A673 (cell line): ENCODE measurements around the gene PRDM16. TPM values are rescaled to one million over a fixed set of nuclear protein-coding genes. Genes with fewer than 3 reads are reported as not detected.

ENCODE experiments used
- BruUV-seq: library from RNA; stranded (reverse); fragments of 400-500 nt; replicated peaks from 2 replicates; lab custom pipeline; 2021; lab: Mats Ljungman, UMichigan
- CTCF ChIA-PET: fragments of 300-600 bp; sonication (Branson Sonifier 250); formaldehyde crosslinking; loops from one replicate; lab custom pipeline; 2022; ENCODE audit warnings: antibody characterized with exemption; lab: Charles Lee
- POLR2A ChIA-PET: fragments of 300-600 bp; sonication (Branson Sonifier 250); formaldehyde crosslinking; loops from one replicate; lab custom pipeline; 2022; ENCODE audit warnings: antibody characterized with exemption; ENCODE audit not compliant: low non-redundant PET; lab: Charles Lee
- DNase-seq: peaks from one replicate; pipeline ENCODE4 v3.0.0-alpha.2; 2015; ENCODE audit warnings: low spot score
- H3K27ac ChIP-seq: fragments of 200-600 bp; sonication (generic); 2 replicates; pipeline ENCODE4 v1.5.1; 2016; ENCODE audit warnings: mixed run types, low read depth, mild to moderate bottlenecking, mixed read lengths, antibody characterized with exemption, low read length; ENCODE audit not compliant: poor library complexity, severe bottlenecking
- H3K27me3 ChIP-seq: fragments of 200-600 bp; sonication (generic); replicated peaks from 2 replicates; pipeline ENCODE4 v1.6.1; 2017; ENCODE audit warnings: mixed run types, low read depth, mild to moderate bottlenecking, mixed read lengths, antibody characterized with exemption, low read length; ENCODE audit not compliant: insufficient read depth, poor library complexity
- H3K36me3 ChIP-seq: fragments of 200-600 bp; sonication (generic); 2 replicates; pipeline ENCODE4 v1.6.1; 2016; ENCODE audit warnings: mixed run types, mild to moderate bottlenecking, mixed read lengths, antibody characterized with exemption, low read length; ENCODE audit not compliant: insufficient read depth, poor library complexity, severe bottlenecking
- H3K4me1 ChIP-seq: fragments of 200-600 bp; sonication (generic); 2 replicates; pipeline ENCODE4 v1.6.1; 2017; ENCODE audit warnings: mixed run types, mild to moderate bottlenecking, mixed read lengths, antibody characterized with exemption, low read length; ENCODE audit not compliant: insufficient read depth, poor library complexity, severe bottlenecking
- H3K4me3 ChIP-seq: fragments of 200-600 bp; sonication (generic); 2 replicates; pipeline ENCODE4 v1.5.1; 2016; ENCODE audit warnings: low read depth, mixed run types, mild to moderate bottlenecking, mixed read lengths, low read length; ENCODE audit not compliant: poor library complexity, severe bottlenecking
- H3K9me3 ChIP-seq: fragments of 200-600 bp; sonication (generic); 2 replicates; pipeline ENCODE4 v1.6.1; 2016; ENCODE audit warnings: mixed run types, low read depth, mild to moderate bottlenecking, mixed read lengths, antibody characterized with exemption, low read length; ENCODE audit not compliant: poor library complexity, severe bottlenecking
- EZH2 ChIP-seq: fragments of 200-600 bp; sonication (generic); IDR thresholded peaks from 2 replicates; pipeline ENCODE4 v1.6.1; 2017; ENCODE audit warnings: borderline replicate concordance, low read depth, mild to moderate bottlenecking, mixed read lengths, antibody characterized with exemption, low read length; ENCODE audit not compliant: poor library complexity, severe bottlenecking
- intact Hi-C: fragments of 100-400 bp; cut with micrococcal nuclease; formaldehyde crosslinking; loops from one replicate; pipeline ENCODE4 v1.10.0; 2022; ENCODE audit not compliant: unreplicated experiment
- total RNA-seq: library from RNA; stranded (reverse); gene quantifications from 2 replicates; pipeline ENCODE4 v1.2.3, GENCODE V29; 2021
- TF ChIP-seq, protein P1 (sequence below): fragments of 300-800, 200-600 bp; sonication (generic); conservative IDR thresholded peaks from 2 replicates; pipeline ENCODE4 v1.5.1; 2017; ENCODE audit warnings: low read depth, mild to moderate bottlenecking, antibody characterized with exemption, low read length, moderate library complexity, mixed read lengths

The PRDM16 gene
- total RNA-seq, 1 experiment from 2014 or later = 0.49 TPM

DNA sequence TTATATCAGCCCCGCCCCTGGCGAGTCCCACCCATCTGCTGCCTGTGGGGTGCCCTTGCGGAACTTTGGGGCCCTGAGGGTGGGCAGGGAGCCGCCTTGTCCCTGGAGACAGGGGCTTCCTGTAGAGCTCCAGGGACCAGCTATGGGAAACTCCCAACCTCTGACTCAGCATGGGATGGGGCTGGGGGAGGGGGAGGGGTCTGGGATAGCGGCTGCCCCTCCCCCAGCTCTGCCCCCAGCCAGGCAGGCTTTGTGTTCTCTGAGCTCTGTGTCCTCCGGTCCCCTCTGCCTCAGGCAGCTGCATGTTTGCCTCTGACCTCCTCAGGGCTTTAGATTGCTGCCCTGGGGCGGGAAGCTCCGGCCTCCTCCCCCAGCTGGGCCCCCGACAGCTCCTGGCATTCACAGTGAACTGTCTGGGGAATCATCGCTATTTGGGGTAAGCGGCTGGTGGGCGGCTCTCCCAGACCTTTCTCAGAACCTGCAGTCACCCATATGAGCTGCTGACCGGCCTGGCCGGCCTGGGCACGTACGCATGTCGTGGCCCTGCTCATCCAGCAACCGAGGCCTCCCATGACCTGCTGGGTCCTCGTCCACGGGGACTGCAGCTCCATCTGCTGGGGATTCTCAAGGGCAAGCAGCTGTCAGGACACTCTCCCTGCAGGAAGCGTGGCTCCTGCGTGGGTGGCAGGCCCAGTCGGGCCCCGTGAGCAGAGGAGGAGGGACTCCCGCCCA lies 402.5 kb downstream of the PRDM16 start:
- intact Hi-C loops = no loop called here
- BruUV-seq = no TSS peak
- CTCF ChIA-PET = interaction anchor here (0.7 to 3.2 kb wide), 3 partner anchors 18 to 147 kb away, joined by 5 to 27 read pairs (median 5); no protein-coding TSS in a partner anchor
- Histone ChIP-seq H3K27me3 (no peaks in the 10 kb centered on the region), H3K9me3 (no peaks in the 10 kb centered on the region), H3K36me3 (no peaks in the 10 kb centered on the region), H3K4me1 (peaks cover 37% of the 10 kb centered on the region), H3K27ac (peak overlapping the region; percentile 80), H3K4me3 (peak overlapping the region; percentile 22)
- DNase-seq = peak; percentile 78
- POLR2A ChIA-PET = no interaction called here
- TF ChIP-seq, protein P1, sequence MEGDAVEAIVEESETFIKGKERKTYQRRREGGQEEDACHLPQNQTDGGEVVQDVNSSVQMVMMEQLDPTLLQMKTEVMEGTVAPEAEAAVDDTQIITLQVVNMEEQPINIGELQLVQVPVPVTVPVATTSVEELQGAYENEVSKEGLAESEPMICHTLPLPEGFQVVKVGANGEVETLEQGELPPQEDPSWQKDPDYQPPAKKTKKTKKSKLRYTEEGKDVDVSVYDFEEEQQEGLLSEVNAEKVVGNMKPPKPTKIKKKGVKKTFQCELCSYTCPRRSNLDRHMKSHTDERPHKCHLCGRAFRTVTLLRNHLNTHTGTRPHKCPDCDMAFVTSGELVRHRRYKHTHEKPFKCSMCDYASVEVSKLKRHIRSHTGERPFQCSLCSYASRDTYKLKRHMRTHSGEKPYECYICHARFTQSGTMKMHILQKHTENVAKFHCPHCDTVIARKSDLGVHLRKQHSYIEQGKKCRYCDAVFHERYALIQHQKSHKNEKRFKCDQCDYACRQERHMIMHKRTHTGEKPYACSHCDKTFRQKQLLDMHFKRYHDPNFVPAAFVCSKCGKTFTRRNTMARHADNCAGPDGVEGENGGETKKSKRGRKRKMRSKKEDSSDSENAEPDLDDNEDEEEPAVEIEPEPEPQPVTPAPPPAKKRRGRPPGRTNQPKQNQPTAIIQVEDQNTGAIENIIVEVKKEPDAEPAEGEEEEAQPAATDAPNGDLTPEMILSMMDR = peak; percentile 62
- no peak for TF ChIP-seq EZH2

DNA sequence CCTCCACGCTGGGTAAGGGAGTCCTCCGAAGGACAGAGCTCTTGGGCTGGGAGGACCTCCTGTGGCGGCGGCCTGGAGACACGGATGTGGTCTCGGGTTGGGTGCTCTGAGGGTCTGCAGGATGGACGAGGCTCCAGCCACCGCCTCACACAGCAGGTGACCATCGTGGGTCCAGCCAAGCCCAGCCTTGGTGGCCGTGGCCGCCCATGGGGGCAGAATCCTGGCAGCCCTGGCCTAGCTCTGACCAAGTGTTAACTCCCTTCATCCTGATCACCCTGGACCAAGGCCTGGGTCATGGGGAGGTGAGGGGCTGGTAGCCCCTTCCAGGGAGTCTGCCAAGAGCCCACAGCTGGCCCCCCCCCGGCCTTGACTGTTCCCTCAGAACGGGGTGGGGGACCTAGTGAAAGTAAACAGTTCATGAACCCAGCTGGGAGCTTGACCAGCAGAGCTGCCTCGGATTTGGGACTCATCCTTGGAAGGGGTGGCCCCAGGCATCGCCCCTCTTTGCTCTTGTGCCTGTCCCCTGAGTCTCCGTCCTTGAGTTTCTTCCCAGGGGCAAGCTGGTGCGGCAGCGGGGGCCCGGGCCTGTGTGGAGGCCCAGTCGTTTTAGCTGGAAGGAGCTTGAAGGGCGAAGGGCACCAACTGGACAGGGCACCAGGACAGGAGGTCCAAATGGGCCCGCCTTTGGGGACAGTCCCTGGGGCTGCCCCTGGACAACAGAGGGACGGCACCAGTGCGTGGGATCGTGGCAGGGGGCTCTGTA lies 403.3 kb downstream of the PRDM16 start:
- POLR2A ChIA-PET = no interaction called here

DNA sequence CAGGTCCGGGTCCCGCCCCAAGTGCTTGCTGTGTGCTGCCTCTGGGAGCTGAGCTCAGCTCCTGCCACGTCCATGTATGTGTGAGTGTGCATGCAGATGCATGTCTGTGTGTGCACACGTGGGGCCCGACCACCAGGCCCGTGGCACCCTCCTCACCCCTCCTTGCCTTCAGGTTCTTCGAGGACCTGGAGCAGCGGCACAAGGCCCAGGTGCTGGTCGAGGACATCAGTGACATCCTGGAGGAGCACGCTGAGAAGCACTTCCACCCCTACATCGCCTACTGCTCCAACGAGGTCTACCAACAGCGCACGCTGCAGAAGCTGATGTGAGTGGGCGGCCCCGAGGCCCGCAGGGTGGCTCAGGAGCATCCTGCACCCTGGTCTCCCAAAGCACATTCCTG lies 403.9 kb downstream of the PRDM16 start:
- ChIA-PET POLR2A (no interaction called here), CTCF (interaction anchor here (0.6 to 3.2 kb wide), 2 partner anchors 20 to 120 kb away, joined by 3 to 27 read pairs; no protein-coding TSS in a partner anchor)
- H3K27me3 ChIP-seq = no peaks in the 10 kb centered on the region
- intact Hi-C loops = no loop called here
- peaks cover 37% of the 10 kb centered on the region for H3K4me1 ChIP-seq
- H3K9me3 ChIP-seq = no peaks in the 10 kb centered on the region
- H3K36me3 ChIP-seq = no peaks in the 10 kb centered on the region
- no peak overlapping the region for H3K4me3 ChIP-seq
- TF ChIP-seq EZH2 = no peak
- TF ChIP-seq, protein P1 = no peak
- BruUV-seq = no TSS peak
- DNase-seq = peak; percentile 36
- H3K27ac ChIP-seq = peak overlapping the region; percentile 42

More for the DNA sequence above, 403.3 kb downstream of the PRDM16 start:
- Histone ChIP-seq H3K4me3 (peak overlapping the region; percentile 22), H3K27ac (peak overlapping the region; percentile 80), H3K36me3 (no peaks in the 10 kb centered on the region), H3K4me1 (peaks cover 37% of the 10 kb centered on the region), H3K9me3 (no peaks in the 10 kb centered on the region), H3K27me3 (no peaks in the 10 kb centered on the region)
- no TSS peak for BruUV-seq
- CTCF ChIA-PET = interaction anchor here (1.6 to 3.2 kb wide), 2 partner anchors 19 to 147 kb away, joined by 5 to 27 read pairs; no protein-coding TSS in a partner anchor
- TF ChIP-seq, protein P1 = no peak; the same call in 1 of the 2 replicates
- TF ChIP-seq EZH2 = no peak
- intact Hi-C loops = no loop called here
- no peak for DNase-seq
